A549 (cell line): ENCODE data around the gene SLC17A1. TPM values are rescaled to one million over a fixed set of nuclear protein-coding genes. Genes with fewer than 3 reads are reported as not detected.

Experiments used
- ATAC-seq, 2 experiments: fragments of 200-7000 bp in 1 of 2; fragments of >200 bp in 1 of 2; cut with Nextera tagmentation in 1 of 2; cut with Tn5 transposase in 1 of 2; 3 replicates each; pipeline versions ENCODE4 v1.8.0 to v1.9.1; 2018 to 2020; ENCODE audit warnings: mild to moderate bottlenecking in 1 of 2, moderate library complexity in 1 of 2
- CTCF ChIA-PET: fragments of 300-600 bp; sonication (Branson Sonifier 250); formaldehyde crosslinking; extraction: SDS; loops from one replicate; lab custom pipeline; 2021; ENCODE audit warnings: antibody characterized with exemption, inconsistent platforms; lab: Yijun Ruan, JAX
- POLR2A ChIA-PET: fragments of 350-600 bp; formaldehyde crosslinking; extraction: SDS; loops from one replicate; lab custom pipeline; 2021; ENCODE audit warnings: antibody characterized with exemption, inconsistent platforms; lab: Yijun Ruan, JAX
- DNase-seq, 2 experiments: peaks; one replicate each; pipeline versions ENCODE4 v3.0.0 to v3.0.0-alpha.2; 2011 to 2016; ENCODE audit warnings: low read depth in 1 of 2, low spot score in 1 of 2
- FAIRE-seq: peaks from 2 replicates; lab custom pipeline; 2011; peaks lifted over from hg19 to GRCh38; lab: Jason Lieb, UNC
- H3K27ac ChIP-seq, 2 experiments: fragments of >200 bp; sonication (Bioruptor Twin); formaldehyde crosslinking; 3 replicates each; pipeline ENCODE4 v1.5.1; 2016 to 2017
- H3K4me1 ChIP-seq: fragments of >200 bp; sonication (Bioruptor Twin); formaldehyde crosslinking; 3 replicates; pipeline ENCODE4 v1.6.1; 2016
- H3K4me2 ChIP-seq: fragments of >200 bp; sonication (Bioruptor Twin); formaldehyde crosslinking; 3 replicates; pipeline ENCODE4 v1.6.1; 2016
- H3K4me3 ChIP-seq: fragments of >200 bp; sonication (Bioruptor Twin); formaldehyde crosslinking; 3 replicates; pipeline ENCODE4 v1.5.1; 2016
- H3K9me3 ChIP-seq: fragments of >200 bp; sonication (Bioruptor Twin); formaldehyde crosslinking; 3 replicates; pipeline ENCODE4 v1.6.1; 2016
- CBX8 ChIP-seq: fragments of 200-600 bp; sonication (generic); IDR thresholded peaks from 2 replicates; pipeline ENCODE4 v1.6.1; 2016
- CEBPB ChIP-seq, 2 experiments: fragments of >200 bp in 1 of 2; sonication (Bioruptor Twin) in 1 of 2; formaldehyde crosslinking in 1 of 2; IDR thresholded peaks; 2 replicates each; pipeline ENCODE4 v1.6.1; 2012 to 2016
- EHF ChIP-seq: fragments of 250-450 bp; sonication (Bioruptor Pico); IDR thresholded peaks from 2 replicates; pipeline ENCODE4 v1.5.0; 2020; ENCODE audit warnings: mild to moderate bottlenecking
- FOSL2 ChIP-seq, 2 experiments: fragments of 450-650 bp in 1 of 2; fragments of >200 bp in 1 of 2; sonication (Bioruptor Twin) in 1 of 2; formaldehyde crosslinking; IDR thresholded peaks; 2 replicates each; pipeline versions ENCODE4 v1.5.0 to v1.6.1; 2016 to 2020; ENCODE audit warnings: mild to moderate bottlenecking in 1 of 2, moderate library complexity in 1 of 2
- HOXB5 ChIP-seq: fragments of 250-450 bp; sonication (Bioruptor Pico); IDR thresholded peaks from 2 replicates; pipeline ENCODE4 v1.5.0; 2020; ENCODE audit warnings: mild to moderate bottlenecking, moderate library complexity
- KDM5A ChIP-seq: fragments of 200-600 bp; sonication (generic); IDR thresholded peaks from 2 replicates; pipeline ENCODE4 v1.6.1; 2016; ENCODE audit warnings: antibody characterized with exemption, mild to moderate bottlenecking
- NFE2L2 ChIP-seq: fragments of 150-350 bp; conservative IDR thresholded peaks from 2 replicates; pipeline ENCODE4 v1.6.1; 2014; ENCODE audit warnings: low read length
- NR3C1 ChIP-seq: fragments of >200 bp; sonication (Bioruptor Twin); formaldehyde crosslinking; IDR thresholded peaks from 3 replicates; pipeline ENCODE4 v1.6.1; 2017
- RCOR1 ChIP-seq: fragments of 150-350 bp; IDR thresholded peaks from 2 replicates; pipeline ENCODE4 v1.6.1; 2014; ENCODE audit warnings: antibody characterized with exemption, low read length, low read depth
- RNF2 ChIP-seq: fragments of 200-600 bp; sonication (generic); IDR thresholded peaks from 2 replicates; pipeline ENCODE4 v1.6.1; 2016; ENCODE audit warnings: low read depth, mild to moderate bottlenecking, antibody characterized with exemption, moderate library complexity, borderline replicate concordance
- ZFP36 ChIP-seq: fragments of 450-650 bp; IDR thresholded peaks from 2 replicates; pipeline ENCODE4 v1.6.1; 2014; ENCODE audit warnings: borderline replicate concordance; ENCODE audit not compliant: partially characterized antibody
- ZSCAN20 ChIP-seq: fragments of 250-450 bp; sonication (Bioruptor Pico); IDR thresholded peaks from 2 replicates; pipeline ENCODE4 v1.8.0; 2022; ENCODE audit warnings: mild to moderate bottlenecking, moderate library complexity
- WGBS: methylation state at CpG from one replicate; pipeline ENCODE4 v1.1.6; 2017; ENCODE audit errors: missing lambda C conversion rate; 5-methylcytosine and 5-hydroxymethylcytosine counted together
- polyA plus RNA-seq, 4 experiments: library from polyadenylated mRNA; depleted of rRNA in 3 of 4; stranded (reverse); fragments of >200 nt; fragmentation: RNase III in 1 of 4; extraction: RNeasy Plus Mini Kit Qiagen cat#74134 plus additional on column Dnase treatment in 1 of 4; gene quantifications; 2 replicates in 3 of 4; 3 replicates in 1 of 4; pipeline ENCODE4 v1.2.3, GENCODE V29; 2011 to 2017
- TF ChIP-seq, protein P1 (sequence below): fragments of >200 bp; sonication (Bioruptor Twin); formaldehyde crosslinking; IDR thresholded peaks from 3 replicates; pipeline ENCODE4 v1.5.1; 2016
- TF ChIP-seq, protein P2 (sequence below): IDR thresholded peaks from 2 replicates; pipeline ENCODE4 v1.6.1; 2012
- TF ChIP-seq, protein P3 (sequence below): fragments of >200 bp; sonication (Bioruptor Twin); formaldehyde crosslinking; IDR thresholded peaks from 3 replicates; pipeline ENCODE4 v1.6.1; 2016
- TF ChIP-seq, protein P4 (sequence below): fragments of 200-600 bp; sonication (generic); IDR thresholded peaks from 2 replicates; pipeline ENCODE4 v1.6.1; 2016; ENCODE audit warnings: antibody characterized with exemption, mild to moderate bottlenecking, moderate library complexity
- TF ChIP-seq, protein P5 (sequence below): fragments of 450-650 bp; IDR thresholded peaks from 2 replicates; pipeline ENCODE4 v1.6.1; 2014; ENCODE audit warnings: antibody characterized with exemption
- TF ChIP-seq, protein P6 (sequence below): fragments of 150-350 bp; IDR thresholded peaks from 2 replicates; pipeline ENCODE4 v1.6.1; 2014; ENCODE audit warnings: low read depth, mild to moderate bottlenecking, low read length
- TF ChIP-seq, protein P7 (sequence below): fragments of 250-450 bp; sonication (Bioruptor Pico); IDR thresholded peaks from 2 replicates; pipeline ENCODE4 v1.5.0; 2021; ENCODE audit warnings: mild to moderate bottlenecking, moderate library complexity, borderline replicate concordance
- TF ChIP-seq, protein P8 (sequence below): fragments of 250-450 bp; sonication (Bioruptor Pico); IDR thresholded peaks from 2 replicates; pipeline ENCODE4 v1.5.0; 2020; ENCODE audit warnings: low read depth, mild to moderate bottlenecking, moderate library complexity

The SLC17A1 gene
- polyA plus RNA-seq, 2 of the 4 experiments (the other 2 are of a cell fraction): 0.79 to 1.2 TPM

DNA sequence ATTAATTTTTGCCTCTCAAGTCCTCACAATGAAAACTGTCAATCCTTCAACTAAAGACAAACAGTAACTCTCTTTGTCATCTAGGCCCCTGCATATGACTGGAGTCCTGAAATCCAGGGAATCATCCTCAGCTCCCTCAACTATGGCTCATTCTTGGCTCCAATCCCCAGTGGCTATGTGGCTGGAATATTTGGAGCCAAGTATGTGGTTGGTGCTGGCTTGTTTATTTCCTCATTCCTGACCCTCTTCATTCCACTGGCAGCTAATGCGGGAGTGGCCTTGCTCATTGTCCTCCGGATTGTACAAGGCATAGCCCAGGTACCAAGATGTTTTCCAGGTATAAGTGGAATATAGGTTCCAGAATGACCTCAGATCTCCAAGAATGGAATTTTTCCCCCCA is 61.9 kb downstream of the SLC17A1 start:
- 0 out of 3 replicates have a peak, but pooled peaks cover 5% of the 10 kb centered on the region for H3K4me1 ChIP-seq
- no peak overlapping the region for H3K4me2 ChIP-seq
- H3K4me3 ChIP-seq: no peak overlapping the region
- WGBS: 40% methylated on average over 2 of the region's 2 CpGs
- H3K9me3 ChIP-seq: no peaks in the 10 kb centered on the region
- H3K27ac ChIP-seq: no peak overlapping the region
- POLR2A ChIA-PET: no interaction called here
- ATAC-seq: peak in 1 of 2 experiments; percentile 47; a peak in 2 of 6 replicates
- no peak for FAIRE-seq
- peak in 1 of 2 experiments; percentile 24 for DNase-seq
- TF ChIP-seq RNF2: no peak
- TF ChIP-seq FOSL2 (IDR thresholded peaks at IDR 0.05): no peak
- TF ChIP-seq FOSL2 (CRISPR knock-in tag; IDR thresholded peaks at IDR 0.05): no peak
- TF ChIP-seq, protein P1, sequence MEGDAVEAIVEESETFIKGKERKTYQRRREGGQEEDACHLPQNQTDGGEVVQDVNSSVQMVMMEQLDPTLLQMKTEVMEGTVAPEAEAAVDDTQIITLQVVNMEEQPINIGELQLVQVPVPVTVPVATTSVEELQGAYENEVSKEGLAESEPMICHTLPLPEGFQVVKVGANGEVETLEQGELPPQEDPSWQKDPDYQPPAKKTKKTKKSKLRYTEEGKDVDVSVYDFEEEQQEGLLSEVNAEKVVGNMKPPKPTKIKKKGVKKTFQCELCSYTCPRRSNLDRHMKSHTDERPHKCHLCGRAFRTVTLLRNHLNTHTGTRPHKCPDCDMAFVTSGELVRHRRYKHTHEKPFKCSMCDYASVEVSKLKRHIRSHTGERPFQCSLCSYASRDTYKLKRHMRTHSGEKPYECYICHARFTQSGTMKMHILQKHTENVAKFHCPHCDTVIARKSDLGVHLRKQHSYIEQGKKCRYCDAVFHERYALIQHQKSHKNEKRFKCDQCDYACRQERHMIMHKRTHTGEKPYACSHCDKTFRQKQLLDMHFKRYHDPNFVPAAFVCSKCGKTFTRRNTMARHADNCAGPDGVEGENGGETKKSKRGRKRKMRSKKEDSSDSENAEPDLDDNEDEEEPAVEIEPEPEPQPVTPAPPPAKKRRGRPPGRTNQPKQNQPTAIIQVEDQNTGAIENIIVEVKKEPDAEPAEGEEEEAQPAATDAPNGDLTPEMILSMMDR: no peak
- no peak for TF ChIP-seq ZSCAN20 (CRISPR knock-in tag)
- TF ChIP-seq ZFP36: no peak
- no peak for TF ChIP-seq NR3C1
- TF ChIP-seq KDM5A: no peak
- TF ChIP-seq, protein P2, sequence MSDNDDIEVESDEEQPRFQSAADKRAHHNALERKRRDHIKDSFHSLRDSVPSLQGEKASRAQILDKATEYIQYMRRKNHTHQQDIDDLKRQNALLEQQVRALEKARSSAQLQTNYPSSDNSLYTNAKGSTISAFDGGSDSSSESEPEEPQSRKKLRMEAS: no peak
- TF ChIP-seq, protein P3, sequence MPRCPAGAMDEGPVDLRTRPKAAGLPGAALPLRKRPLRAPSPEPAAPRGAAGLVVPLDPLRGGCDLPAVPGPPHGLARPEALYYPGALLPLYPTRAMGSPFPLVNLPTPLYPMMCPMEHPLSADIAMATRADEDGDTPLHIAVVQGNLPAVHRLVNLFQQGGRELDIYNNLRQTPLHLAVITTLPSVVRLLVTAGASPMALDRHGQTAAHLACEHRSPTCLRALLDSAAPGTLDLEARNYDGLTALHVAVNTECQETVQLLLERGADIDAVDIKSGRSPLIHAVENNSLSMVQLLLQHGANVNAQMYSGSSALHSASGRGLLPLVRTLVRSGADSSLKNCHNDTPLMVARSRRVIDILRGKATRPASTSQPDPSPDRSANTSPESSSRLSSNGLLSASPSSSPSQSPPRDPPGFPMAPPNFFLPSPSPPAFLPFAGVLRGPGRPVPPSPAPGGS: no peak
- no peak for TF ChIP-seq HOXB5
- CTCF ChIA-PET: no interaction called here

DNA sequence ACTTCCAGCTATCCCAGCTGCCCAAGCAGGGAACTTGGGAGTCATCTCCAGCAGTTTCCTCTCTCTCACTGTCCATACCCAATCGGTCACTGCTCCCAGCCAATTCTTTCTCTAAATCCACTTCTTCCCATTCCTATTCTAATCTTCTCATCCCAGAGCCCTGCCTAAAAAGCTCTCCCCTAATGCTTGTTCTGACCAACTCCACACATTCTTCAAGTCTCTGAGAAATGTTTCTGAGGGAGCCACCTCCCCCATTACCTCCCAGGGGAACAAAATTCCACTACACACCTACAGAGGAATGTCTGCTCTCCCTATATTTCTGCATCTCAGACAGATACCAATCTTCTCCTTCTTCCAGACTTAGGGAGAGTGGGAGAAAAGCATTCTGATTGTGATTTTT is 63.3 kb downstream of the SLC17A1 start:
- WGBS: 29% methylated on average over 1 of the region's 1 CpG
- ATAC-seq (no peak), DNase-seq (no peak), FAIRE-seq (no peak)
- Histone ChIP-seq H3K4me2 (no peak overlapping the region), H3K4me1 (0 out of 3 replicates have a peak, but pooled peaks cover 5% of the 10 kb centered on the region), H3K27ac (no peak overlapping the region), H3K9me3 (no peaks in the 10 kb centered on the region), H3K4me3 (no peak overlapping the region)
- TF ChIP-seq, protein P4, sequence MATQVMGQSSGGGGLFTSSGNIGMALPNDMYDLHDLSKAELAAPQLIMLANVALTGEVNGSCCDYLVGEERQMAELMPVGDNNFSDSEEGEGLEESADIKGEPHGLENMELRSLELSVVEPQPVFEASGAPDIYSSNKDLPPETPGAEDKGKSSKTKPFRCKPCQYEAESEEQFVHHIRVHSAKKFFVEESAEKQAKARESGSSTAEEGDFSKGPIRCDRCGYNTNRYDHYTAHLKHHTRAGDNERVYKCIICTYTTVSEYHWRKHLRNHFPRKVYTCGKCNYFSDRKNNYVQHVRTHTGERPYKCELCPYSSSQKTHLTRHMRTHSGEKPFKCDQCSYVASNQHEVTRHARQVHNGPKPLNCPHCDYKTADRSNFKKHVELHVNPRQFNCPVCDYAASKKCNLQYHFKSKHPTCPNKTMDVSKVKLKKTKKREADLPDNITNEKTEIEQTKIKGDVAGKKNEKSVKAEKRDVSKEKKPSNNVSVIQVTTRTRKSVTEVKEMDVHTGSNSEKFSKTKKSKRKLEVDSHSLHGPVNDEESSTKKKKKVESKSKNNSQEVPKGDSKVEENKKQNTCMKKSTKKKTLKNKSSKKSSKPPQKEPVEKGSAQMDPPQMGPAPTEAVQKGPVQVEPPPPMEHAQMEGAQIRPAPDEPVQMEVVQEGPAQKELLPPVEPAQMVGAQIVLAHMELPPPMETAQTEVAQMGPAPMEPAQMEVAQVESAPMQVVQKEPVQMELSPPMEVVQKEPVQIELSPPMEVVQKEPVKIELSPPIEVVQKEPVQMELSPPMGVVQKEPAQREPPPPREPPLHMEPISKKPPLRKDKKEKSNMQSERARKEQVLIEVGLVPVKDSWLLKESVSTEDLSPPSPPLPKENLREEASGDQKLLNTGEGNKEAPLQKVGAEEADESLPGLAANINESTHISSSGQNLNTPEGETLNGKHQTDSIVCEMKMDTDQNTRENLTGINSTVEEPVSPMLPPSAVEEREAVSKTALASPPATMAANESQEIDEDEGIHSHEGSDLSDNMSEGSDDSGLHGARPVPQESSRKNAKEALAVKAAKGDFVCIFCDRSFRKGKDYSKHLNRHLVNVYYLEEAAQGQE: no peak
- TF ChIP-seq, protein P5, sequence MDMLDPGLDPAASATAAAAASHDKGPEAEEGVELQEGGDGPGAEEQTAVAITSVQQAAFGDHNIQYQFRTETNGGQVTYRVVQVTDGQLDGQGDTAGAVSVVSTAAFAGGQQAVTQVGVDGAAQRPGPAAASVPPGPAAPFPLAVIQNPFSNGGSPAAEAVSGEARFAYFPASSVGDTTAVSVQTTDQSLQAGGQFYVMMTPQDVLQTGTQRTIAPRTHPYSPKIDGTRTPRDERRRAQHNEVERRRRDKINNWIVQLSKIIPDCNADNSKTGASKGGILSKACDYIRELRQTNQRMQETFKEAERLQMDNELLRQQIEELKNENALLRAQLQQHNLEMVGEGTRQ: no peak
- TF ChIP-seq, protein P6, sequence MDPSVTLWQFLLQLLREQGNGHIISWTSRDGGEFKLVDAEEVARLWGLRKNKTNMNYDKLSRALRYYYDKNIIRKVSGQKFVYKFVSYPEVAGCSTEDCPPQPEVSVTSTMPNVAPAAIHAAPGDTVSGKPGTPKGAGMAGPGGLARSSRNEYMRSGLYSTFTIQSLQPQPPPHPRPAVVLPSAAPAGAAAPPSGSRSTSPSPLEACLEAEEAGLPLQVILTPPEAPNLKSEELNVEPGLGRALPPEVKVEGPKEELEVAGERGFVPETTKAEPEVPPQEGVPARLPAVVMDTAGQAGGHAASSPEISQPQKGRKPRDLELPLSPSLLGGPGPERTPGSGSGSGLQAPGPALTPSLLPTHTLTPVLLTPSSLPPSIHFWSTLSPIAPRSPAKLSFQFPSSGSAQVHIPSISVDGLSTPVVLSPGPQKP: no peak
- no peak for TF ChIP-seq CBX8
- TF ChIP-seq EHF: no peak
- TF ChIP-seq, protein P1: no peak
- TF ChIP-seq NFE2L2: no peak
- TF ChIP-seq RCOR1: no peak
- TF ChIP-seq, protein P7, sequence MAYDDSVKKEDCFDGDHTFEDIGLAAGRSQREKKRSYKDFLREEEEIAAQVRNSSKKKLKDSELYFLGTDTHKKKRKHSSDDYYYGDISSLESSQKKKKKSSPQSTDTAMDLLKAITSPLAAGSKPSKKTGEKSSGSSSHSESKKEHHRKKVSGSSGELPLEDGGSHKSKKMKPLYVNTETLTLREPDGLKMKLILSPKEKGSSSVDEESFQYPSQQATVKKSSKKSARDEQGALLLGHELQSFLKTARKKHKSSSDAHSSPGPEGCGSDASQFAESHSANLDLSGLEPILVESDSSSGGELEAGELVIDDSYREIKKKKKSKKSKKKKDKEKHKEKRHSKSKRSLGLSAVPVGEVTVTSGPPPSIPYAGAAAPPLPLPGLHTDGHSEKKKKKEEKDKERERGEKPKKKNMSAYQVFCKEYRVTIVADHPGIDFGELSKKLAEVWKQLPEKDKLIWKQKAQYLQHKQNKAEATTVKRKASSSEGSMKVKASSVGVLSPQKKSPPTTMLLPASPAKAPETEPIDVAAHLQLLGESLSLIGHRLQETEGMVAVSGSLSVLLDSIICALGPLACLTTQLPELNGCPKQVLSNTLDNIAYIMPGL (CRISPR knock-in tag): no peak
- TF ChIP-seq CEBPB (IDR thresholded peaks at IDR 0.05): no peak
- TF ChIP-seq, protein P8, sequence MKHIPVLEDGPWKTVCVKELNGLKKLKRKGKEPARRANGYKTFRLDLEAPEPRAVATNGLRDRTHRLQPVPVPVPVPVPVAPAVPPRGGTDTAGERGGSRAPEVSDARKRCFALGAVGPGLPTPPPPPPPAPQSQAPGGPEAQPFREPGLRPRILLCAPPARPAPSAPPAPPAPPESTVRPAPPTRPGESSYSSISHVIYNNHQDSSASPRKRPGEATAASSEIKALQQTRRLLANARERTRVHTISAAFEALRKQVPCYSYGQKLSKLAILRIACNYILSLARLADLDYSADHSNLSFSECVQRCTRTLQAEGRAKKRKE (CRISPR knock-in tag): no peak
- TF ChIP-seq FOSL2 (IDR thresholded peaks at IDR 0.05): no peak
- TF ChIP-seq FOSL2 (CRISPR knock-in tag; IDR thresholded peaks at IDR 0.05): no peak
- TF ChIP-seq, protein P2: no peak
- ChIA-PET POLR2A (no interaction called here), CTCF (no interaction called here)
